Suprapubic skin (tissue), 4 donors: Measurements from ENCODE around the gene CTNND2. TPM values are rescaled to one million over a fixed set of nuclear protein-coding genes. Genes with fewer than 3 reads are reported as not detected.

Source experiments
- DNase-seq, 2 donors: peaks; one replicate each; pipeline ENCODE4 v3.0.0-alpha.2; 2019; ENCODE audit warnings: low spot score in 2 of 2
- H3K27ac ChIP-seq: fragments of 200-600 bp; sonication (generic); one replicate; pipeline ENCODE4 v1.5.1; 2019
- H3K27me3 ChIP-seq: fragments of 200-600 bp; sonication (generic); one replicate; pipeline ENCODE4 v1.5.1; 2019
- H3K36me3 ChIP-seq: fragments of 200-600 bp; sonication (generic); one replicate; pipeline ENCODE4 v1.5.1; 2019
- H3K4me1 ChIP-seq: fragments of 200-600 bp; sonication (generic); one replicate; pipeline ENCODE4 v1.5.1; 2019
- H3K4me3 ChIP-seq: fragments of 200-600 bp; sonication (generic); one replicate; pipeline ENCODE4 v1.5.1; 2019; ENCODE audit warnings: mild to moderate bottlenecking
- H3K9me3 ChIP-seq: fragments of 200-600 bp; sonication (generic); one replicate; pipeline ENCODE4 v1.5.1; 2019
- CTCF ChIP-seq, 2 donors: fragments of 200-600 bp in 1 of 2; fragments of 450-650 bp in 1 of 2; sonication (generic) in 1 of 2; IDR thresholded peaks; one replicate each; pipeline ENCODE4 v1.5.1; 2016 to 2019; ENCODE audit warnings: antibody characterized with exemption in 2 of 2, mild to moderate bottlenecking in 1 of 2, moderate library complexity in 1 of 2
- EP300 ChIP-seq: sonication (generic); formaldehyde crosslinking; IDR thresholded peaks from one replicate; pipeline ENCODE4 v1.6.1; 2017; ENCODE audit warnings: antibody characterized with exemption
- POLR2A ChIP-seq, 2 donors: fragments of 450-650 bp; IDR thresholded peaks; one replicate each; pipeline ENCODE4 v1.6.1; 2017; ENCODE audit warnings: antibody characterized with exemption in 2 of 2, mild to moderate bottlenecking in 2 of 2, moderate library complexity in 2 of 2
- POLR2AphosphoS5 ChIP-seq, 3 donors: sonication (generic); formaldehyde crosslinking; IDR thresholded peaks; one replicate each; pipeline ENCODE4 v1.6.1; 2017; ENCODE audit warnings: antibody characterized with exemption in 3 of 3
- WGBS: methylation state at CpG from one replicate; pipeline ENCODE4 v1.1.5; 2018; 5-methylcytosine and 5-hydroxymethylcytosine counted together
- total RNA-seq, 4 donors: library from RNA; depleted of rRNA; stranded (reverse); fragments of >200 nt; gene quantifications; one replicate each; pipeline ENCODE4 v1.1.0, GENCODE V29; 2016

The CTNND2 gene
- total RNA-seq, 4 donors from 2014 or later: 0.40 to 3.8 (median 2.2) TPM

- Histone ChIP-seq H3K27me3 (peaks cover 4% of the 10 kb centered on the region), H3K36me3 (no peaks in the 10 kb centered on the region), H3K9me3 (no peaks in the 10 kb centered on the region), H3K27ac (no peak overlapping the region), H3K4me1 (no peaks in the 10 kb centered on the region), H3K4me3 (no peak overlapping the region)
- DNase-seq: no peak
- 58% methylated on average over 6 of the region's 6 CpGs for WGBS
- TF ChIP-seq CTCF (IDR thresholded peaks at IDR 0.05) (no peak), POLR2A (IDR thresholded peaks at IDR 0.05) (no peak), POLR2AphosphoS5 (IDR thresholded peaks at IDR 0.05) (no peak), EP300 (no peak)
Observed at GRCh38 chr5:10964806-10965205, 939.4 kb downstream of the CTNND2 start.

- Histone ChIP-seq H3K36me3 (no peaks in the 10 kb centered on the region), H3K27ac (no peak overlapping the region), H3K4me3 (no peak overlapping the region), H3K4me1 (no peaks in the 10 kb centered on the region), H3K9me3 (peaks cover 13% of the 10 kb centered on the region), H3K27me3 (no peaks in the 10 kb centered on the region)
- DNase-seq: no peak
- no peak for TF ChIP-seq EP300
- no peak for TF ChIP-seq POLR2AphosphoS5 (IDR thresholded peaks at IDR 0.05)
- TF ChIP-seq CTCF (IDR thresholded peaks at IDR 0.05): no peak
- TF ChIP-seq POLR2A (IDR thresholded peaks at IDR 0.05): no peak
Observed at GRCh38 chr5:10958728-10959127, 945.5 kb downstream of the CTNND2 start.

GRCh38 chr5:10949856-10950630, 954.2 kb downstream of the CTNND2 start:
- Histone ChIP-seq H3K36me3 (no peaks in the 10 kb centered on the region), H3K4me1 (no peaks in the 10 kb centered on the region), H3K4me3 (no peak overlapping the region), H3K27me3 (no peaks in the 10 kb centered on the region), H3K27ac (no peak overlapping the region), H3K9me3 (no peaks in the 10 kb centered on the region)
- DNase-seq: no peak
- TF ChIP-seq EP300: no peak
- no peak for TF ChIP-seq POLR2AphosphoS5 (IDR thresholded peaks at IDR 0.05)
- no peak for TF ChIP-seq POLR2A (IDR thresholded peaks at IDR 0.05)
- no peak for TF ChIP-seq CTCF (IDR thresholded peaks at IDR 0.05)
- WGBS: 78% methylated on average over 5 of the region's 5 CpGs

- TF ChIP-seq CTCF (IDR thresholded peaks at IDR 0.05) (no peak), POLR2AphosphoS5 (IDR thresholded peaks at IDR 0.05) (no peak), POLR2A (IDR thresholded peaks at IDR 0.05) (no peak), EP300 (no peak)
- H3K36me3 ChIP-seq: no peaks in the 10 kb centered on the region
- H3K4me1 ChIP-seq: no peaks in the 10 kb centered on the region
- WGBS: 68% methylated on average over 4 of the region's 4 CpGs
- DNase-seq: no peak
- no peak overlapping the region for H3K4me3 ChIP-seq
- no peak overlapping the region for H3K27ac ChIP-seq
- no peaks in the 10 kb centered on the region for H3K27me3 ChIP-seq
- no peaks in the 10 kb centered on the region for H3K9me3 ChIP-seq
Observed at GRCh38 chr5:10946050-10946449, 958.2 kb downstream of the CTNND2 start.

GRCh38 chr5:10941900-10942299, 962.3 kb downstream of the CTNND2 start:
- TF ChIP-seq CTCF (IDR thresholded peaks at IDR 0.05): no peak
- Histone ChIP-seq H3K9me3 (no peaks in the 10 kb centered on the region), H3K27me3 (no peaks in the 10 kb centered on the region), H3K27ac (no peak overlapping the region), H3K4me1 (no peaks in the 10 kb centered on the region), H3K36me3 (no peaks in the 10 kb centered on the region), H3K4me3 (no peak overlapping the region)
- WGBS: 94% methylated on average over 4 of the region's 4 CpGs
- DNase-seq: no peak
